Peyer's patch (tissue), 4 donors: ENCODE measurements around the gene AMTN. TPM values are rescaled to one million over a fixed set of nuclear protein-coding genes. Genes with fewer than 3 reads are reported as not detected.
"Not testable (repeated sequence)": the region's sequence is repeated elsewhere in the genome, so short reads cannot be mapped to it uniquely, and the experiment has no call there.

ENCODE experiments used
- DNase-seq, 3 donors: peaks; one replicate each; pipeline ENCODE4 v3.0.0-alpha.2; 2017 to 2019
- H3K27ac ChIP-seq, 4 donors: fragments of 200-600 bp; sonication (generic); one replicate each; pipeline ENCODE4 v1.5.1; 2016 to 2019
- H3K27me3 ChIP-seq, 2 donors: fragments of 200-600 bp; sonication (generic); one replicate each; pipeline ENCODE4 v1.5.1; 2019
- H3K36me3 ChIP-seq, 3 donors: fragments of 200-600 bp; sonication (generic); one replicate each; pipeline ENCODE4 v1.5.1; 2016 to 2019
- H3K4me1 ChIP-seq, 4 donors: fragments of 200-600 bp; sonication (generic); one replicate each; pipeline ENCODE4 v1.5.1; 2016 to 2019
- H3K4me3 ChIP-seq, 4 donors: fragments of 200-600 bp; sonication (generic); 1 replicate in 3 of 4; 2 replicates in 1 of 4; pipeline ENCODE4 v1.5.1; 2016 to 2019; ENCODE audit warnings: mild to moderate bottlenecking in 1 of 4
- H3K9me3 ChIP-seq, 4 donors: fragments of 200-600 bp; sonication (generic); one replicate each; pipeline ENCODE4 v1.5.1; 2016 to 2019; ENCODE audit warnings: mild to moderate bottlenecking in 1 of 4
- POLR2A ChIP-seq, 2 donors: fragments of 450-650 bp; IDR thresholded peaks; one replicate each; pipeline ENCODE4 v1.5.1; 2017; ENCODE audit warnings: antibody characterized with exemption in 2 of 2, mild to moderate bottlenecking in 2 of 2, moderate library complexity in 2 of 2
- total RNA-seq, 4 donors: library from RNA; depleted of rRNA; stranded (reverse); fragments of >200 nt; gene quantifications; one replicate each; pipeline ENCODE4 v1.1.0, GENCODE V29; 2016
- TF ChIP-seq, protein P1 (sequence below), 6 experiments: fragments of 450-650 bp in 4 of 6; fragments of 200-600 bp in 2 of 6; sonication (generic) in 1 of 6; IDR thresholded peaks; one replicate each; pipeline ENCODE4 v1.5.1; 2017 to 2019; ENCODE audit warnings: antibody characterized with exemption in 6 of 6, mild to moderate bottlenecking in 3 of 6, moderate library complexity in 1 of 6

AMTN gene, protein sequence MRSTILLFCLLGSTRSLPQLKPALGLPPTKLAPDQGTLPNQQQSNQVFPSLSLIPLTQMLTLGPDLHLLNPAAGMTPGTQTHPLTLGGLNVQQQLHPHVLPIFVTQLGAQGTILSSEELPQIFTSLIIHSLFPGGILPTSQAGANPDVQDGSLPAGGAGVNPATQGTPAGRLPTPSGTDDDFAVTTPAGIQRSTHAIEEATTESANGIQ
- not detected for total RNA-seq

DNA sequence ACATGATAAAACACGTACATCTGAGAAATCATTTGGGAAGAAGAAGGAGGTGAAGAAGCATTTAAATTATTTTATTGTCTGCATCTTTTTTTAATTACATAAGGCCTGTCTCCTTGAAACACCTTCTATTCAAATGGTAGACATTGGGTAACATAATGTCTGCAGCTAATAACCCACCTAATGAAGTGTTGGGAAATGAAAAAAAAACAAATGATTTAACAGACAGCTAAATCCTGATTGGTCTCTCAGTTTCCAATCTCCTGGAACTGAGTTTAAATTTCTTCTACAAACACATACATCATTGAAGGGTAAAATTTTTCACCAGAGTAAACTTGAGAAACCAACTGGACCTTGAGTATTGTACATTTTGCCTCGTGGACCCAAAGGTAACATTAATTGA, at the start of gene AMTN:
AMTN (plus strand) TSS at position 301 of the 400 bp plus-strand sequence. CDS start 209 bp downstream, outside the sequence.
- Histone ChIP-seq H3K27ac (no peak within 1 kb of the TSS), H3K4me3 (no peak within 1 kb of the TSS)
- DNase-seq: no peak

DNA sequence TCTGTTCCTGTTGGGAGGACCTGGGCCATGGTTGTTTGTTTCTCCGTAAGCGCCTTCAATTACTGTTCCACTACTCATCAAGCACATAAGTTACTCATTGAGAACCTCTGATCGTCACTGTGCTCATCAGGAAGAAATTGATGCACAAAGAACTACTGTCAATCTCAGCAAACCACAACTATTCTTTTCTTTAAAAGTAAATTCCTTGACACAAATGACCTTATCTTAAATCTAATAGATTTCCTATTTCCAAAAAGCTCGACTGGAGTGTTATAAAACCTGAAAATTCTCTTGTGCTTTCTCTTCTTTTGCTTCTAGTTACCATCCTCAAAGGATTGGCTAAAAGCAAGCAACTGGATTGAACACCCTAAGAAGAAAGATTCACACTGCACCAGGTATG, 46.5 kb upstream of the AMTN start, which contains the start of gene MUC7:
MUC7 (plus strand) TSS at position 301 of the 400 bp plus-strand sequence. CDS start 1,825 bp downstream, outside the sequence.
- H3K36me3 ChIP-seq: no peaks in the 10 kb centered on the region
- H3K4me3 ChIP-seq: no peak within 1 kb of the TSS
- H3K9me3 ChIP-seq: no peaks in the 10 kb centered on the region
- H3K27ac ChIP-seq: no peak within 1 kb of the TSS
- no peaks in the 10 kb centered on the region for H3K4me1 ChIP-seq
- TF ChIP-seq, protein P1, sequence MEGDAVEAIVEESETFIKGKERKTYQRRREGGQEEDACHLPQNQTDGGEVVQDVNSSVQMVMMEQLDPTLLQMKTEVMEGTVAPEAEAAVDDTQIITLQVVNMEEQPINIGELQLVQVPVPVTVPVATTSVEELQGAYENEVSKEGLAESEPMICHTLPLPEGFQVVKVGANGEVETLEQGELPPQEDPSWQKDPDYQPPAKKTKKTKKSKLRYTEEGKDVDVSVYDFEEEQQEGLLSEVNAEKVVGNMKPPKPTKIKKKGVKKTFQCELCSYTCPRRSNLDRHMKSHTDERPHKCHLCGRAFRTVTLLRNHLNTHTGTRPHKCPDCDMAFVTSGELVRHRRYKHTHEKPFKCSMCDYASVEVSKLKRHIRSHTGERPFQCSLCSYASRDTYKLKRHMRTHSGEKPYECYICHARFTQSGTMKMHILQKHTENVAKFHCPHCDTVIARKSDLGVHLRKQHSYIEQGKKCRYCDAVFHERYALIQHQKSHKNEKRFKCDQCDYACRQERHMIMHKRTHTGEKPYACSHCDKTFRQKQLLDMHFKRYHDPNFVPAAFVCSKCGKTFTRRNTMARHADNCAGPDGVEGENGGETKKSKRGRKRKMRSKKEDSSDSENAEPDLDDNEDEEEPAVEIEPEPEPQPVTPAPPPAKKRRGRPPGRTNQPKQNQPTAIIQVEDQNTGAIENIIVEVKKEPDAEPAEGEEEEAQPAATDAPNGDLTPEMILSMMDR (IDR thresholded peaks at IDR 0.05): no peak
- no peak for TF ChIP-seq POLR2A (IDR thresholded peaks at IDR 0.05)
- DNase-seq: no peak
- H3K27me3 ChIP-seq: no peaks in the 10 kb centered on the region

More for the DNA sequence above, at the start of gene AMTN:
- Histone ChIP-seq H3K27me3 (no peaks in the 10 kb centered on the region), H3K9me3 (no peaks in the 10 kb centered on the region), H3K4me1 (no peaks in the 10 kb centered on the region), H3K36me3 (no peaks in the 10 kb centered on the region)
- TF ChIP-seq, protein P1 (IDR thresholded peaks at IDR 0.05): no peak
- no peak for TF ChIP-seq POLR2A (IDR thresholded peaks at IDR 0.05)

DNA sequence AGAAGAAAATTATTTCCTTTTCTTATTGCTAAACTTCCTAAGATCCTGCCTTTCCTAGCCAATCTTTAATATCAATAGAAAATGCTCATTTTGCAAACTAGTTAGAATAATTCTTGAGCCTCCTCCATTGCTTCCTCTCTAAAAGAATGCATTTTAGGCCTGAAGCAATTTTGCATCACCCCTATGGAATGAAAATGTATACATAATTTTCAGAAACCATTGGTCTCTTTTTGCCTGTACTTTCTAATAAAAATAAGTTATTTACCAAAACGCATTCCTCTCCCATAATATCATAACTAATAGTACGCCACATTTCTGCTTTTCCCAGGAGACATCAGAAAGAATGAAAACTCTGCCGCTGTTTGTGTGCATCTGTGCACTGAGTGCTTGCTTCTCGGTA, 44.7 kb upstream of the AMTN start:
- H3K27me3 ChIP-seq: no peaks in the 10 kb centered on the region
- no peaks in the 10 kb centered on the region for H3K36me3 ChIP-seq
- H3K4me3 ChIP-seq: no peak overlapping the region
- DNase-seq: no peak
- H3K27ac ChIP-seq: no peak overlapping the region
- H3K9me3 ChIP-seq: no peaks in the 10 kb centered on the region
- H3K4me1 ChIP-seq: no peaks in the 10 kb centered on the region
- TF ChIP-seq, protein P1 (IDR thresholded peaks at IDR 0.05): no peak
- no peak for TF ChIP-seq POLR2A (IDR thresholded peaks at IDR 0.05)

DNA sequence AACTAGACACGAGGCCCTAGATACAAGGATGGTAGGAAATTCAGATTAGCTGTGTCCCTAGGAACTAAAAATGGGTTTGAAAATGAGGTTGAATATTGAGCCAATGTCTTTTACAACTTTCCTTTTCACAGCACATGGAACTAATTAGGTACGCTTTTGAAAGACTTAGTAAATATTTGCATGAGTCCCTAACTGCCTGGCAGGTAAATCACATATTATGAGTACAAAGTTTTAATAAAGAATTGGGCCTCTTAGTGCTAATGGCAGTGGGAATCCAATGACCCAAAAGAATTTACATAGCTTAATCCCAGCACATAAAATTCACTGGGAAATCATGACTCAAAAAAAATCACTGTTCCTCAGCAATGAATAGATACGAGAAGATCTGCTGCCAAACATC, 29.6 kb upstream of the AMTN start:
- no peaks in the 10 kb centered on the region for H3K9me3 ChIP-seq
- no peak overlapping the region for H3K27ac ChIP-seq
- DNase-seq: no peak
- TF ChIP-seq POLR2A (IDR thresholded peaks at IDR 0.05): no peak
- TF ChIP-seq, protein P1 (IDR thresholded peaks at IDR 0.05): no peak
- no peak overlapping the region for H3K4me3 ChIP-seq
- no peaks in the 10 kb centered on the region for H3K36me3 ChIP-seq
- H3K4me1 ChIP-seq: no peaks in the 10 kb centered on the region
- H3K27me3 ChIP-seq: no peaks in the 10 kb centered on the region

DNA sequence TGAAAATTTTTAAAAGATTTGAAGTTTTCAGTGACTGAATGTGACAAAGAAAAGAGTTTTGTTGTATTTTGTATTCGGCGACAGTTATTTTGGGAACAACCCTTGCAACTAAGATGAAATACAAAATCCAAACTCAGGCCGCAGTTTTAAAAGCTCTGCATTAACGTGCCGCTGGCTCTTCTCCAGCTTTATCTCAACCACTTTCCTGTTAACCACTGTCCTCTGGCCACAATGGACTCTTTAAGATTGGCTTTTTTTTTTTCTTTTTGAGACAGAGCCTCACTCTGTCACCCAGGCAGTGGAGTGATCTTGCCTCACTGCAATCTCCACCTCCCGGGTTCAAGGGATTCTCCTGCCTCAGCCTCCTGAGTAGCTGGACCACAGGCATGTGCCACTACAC, 22.1 kb upstream of the AMTN start:
- H3K36me3 ChIP-seq: no peaks in the 10 kb centered on the region

DNA sequence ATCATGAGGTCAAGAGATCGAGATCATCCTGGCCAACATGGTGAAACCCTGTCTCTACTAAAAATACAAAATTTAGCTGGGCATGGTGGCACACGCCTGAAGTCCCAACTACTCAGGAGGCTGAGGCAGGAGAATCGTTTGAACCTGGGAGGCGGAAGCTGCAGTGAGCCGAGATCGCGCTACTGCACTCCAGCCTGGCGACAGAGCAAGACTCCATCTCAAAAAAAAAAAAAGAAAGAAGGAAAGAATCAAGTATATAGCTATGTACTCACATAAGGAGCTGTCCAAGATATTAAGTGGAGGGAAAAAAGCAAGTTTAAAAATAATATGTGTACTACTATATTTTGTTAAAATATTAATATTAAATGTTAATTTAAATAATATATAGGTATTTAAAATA, 16.5 kb upstream of the AMTN start:
- not testable (repeated sequence) for H3K4me3 ChIP-seq, DNase-seq, H3K27ac ChIP-seq

More for the DNA sequence above, 22.1 kb upstream of the AMTN start:
- Histone ChIP-seq H3K9me3 (no peaks in the 10 kb centered on the region), H3K27ac (no peak overlapping the region), H3K4me1 (no peaks in the 10 kb centered on the region), H3K27me3 (no peaks in the 10 kb centered on the region), H3K4me3 (no peak overlapping the region)
- DNase-seq: no peak
- no peak for TF ChIP-seq POLR2A (IDR thresholded peaks at IDR 0.05)
- TF ChIP-seq, protein P1 (IDR thresholded peaks at IDR 0.05): no peak

More for the DNA sequence above, 16.5 kb upstream of the AMTN start:
- not testable (repeated sequence) for H3K36me3 ChIP-seq, H3K27me3 ChIP-seq, H3K4me1 ChIP-seq, H3K9me3 ChIP-seq
